ENCODE measurements around the gene UFD1.

Gene UFD1

GRCh38 chr22:19464546-19464945, 14.4 kb downstream of the UFD1 start:
- no peak for TF ChIP-seq POLR2A (IDR thresholded peaks at IDR 0.05; ENCODE audit: low read depth, low read length)
- FAIRE-seq (no peak), DNase-seq (ENCODE audit: insufficient read length, low spot score) (no peak)

GRCh38 chr22:19463491-19464469, 15.2 kb downstream of the UFD1 start:
- TF ChIP-seq POLR2A (IDR thresholded peaks at IDR 0.05; ENCODE audit: low read depth, low read length): no peak
- DNase-seq (ENCODE audit: insufficient read length, low spot score) (no peak), FAIRE-seq (no peak)

- DNase-seq (ENCODE audit: insufficient read length, low spot score) (no peak), FAIRE-seq (no peak)
- TF ChIP-seq POLR2A (IDR thresholded peaks at IDR 0.05; ENCODE audit: low read depth, low read length): no peak
Observed at GRCh38 chr22:19463008-19463407, 16.0 kb downstream of the UFD1 start.

- FAIRE-seq (no peak), DNase-seq (ENCODE audit: insufficient read length, low spot score) (no peak)
- TF ChIP-seq POLR2A (IDR thresholded peaks at IDR 0.05; ENCODE audit: low read depth, low read length): no peak
Observed at GRCh38 chr22:19461506-19461905, 17.5 kb downstream of the UFD1 start.

- DNase-seq (ENCODE audit: insufficient read length, low spot score) (no peak), FAIRE-seq (no peak)
- TF ChIP-seq POLR2A (IDR thresholded peaks at IDR 0.05; ENCODE audit: low read depth, low read length): no peak
Observed at GRCh38 chr22:19460036-19460435, 19.0 kb downstream of the UFD1 start.

GRCh38 chr22:19457828-19458428, 21.1 kb downstream of the UFD1 start:
- TF ChIP-seq POLR2A (IDR thresholded peaks at IDR 0.05; ENCODE audit: low read depth, low read length): no peak
- no peak for DNase-seq (ENCODE audit: insufficient read length, low spot score)
- FAIRE-seq: no peak

GRCh38 chr22:19456541-19456940, 22.5 kb downstream of the UFD1 start:
- FAIRE-seq (no peak), DNase-seq (ENCODE audit: insufficient read length, low spot score) (no peak)
- no peak for TF ChIP-seq POLR2A (IDR thresholded peaks at IDR 0.05; ENCODE audit: low read depth, low read length)

- no peak for TF ChIP-seq POLR2A (IDR thresholded peaks at IDR 0.05; ENCODE audit: low read depth, low read length)
- DNase-seq (ENCODE audit: insufficient read length, low spot score) (no peak), FAIRE-seq (no peak)
Observed at GRCh38 chr22:19455585-19456370, 23.2 kb downstream of the UFD1 start.

- TF ChIP-seq POLR2A (IDR thresholded peaks at IDR 0.05; ENCODE audit: low read depth, low read length): no peak
- DNase-seq (ENCODE audit: insufficient read length, low spot score) (no peak), FAIRE-seq (no peak)
Observed at GRCh38 chr22:19455033-19455432, 24.0 kb downstream of the UFD1 start.

- FAIRE-seq: no peak
- no peak for TF ChIP-seq POLR2A (IDR thresholded peaks at IDR 0.05; ENCODE audit: low read depth, low read length)
- no peak for DNase-seq (ENCODE audit: insufficient read length, low spot score)
Observed at GRCh38 chr22:19454156-19454555, 24.8 kb downstream of the UFD1 start.

GRCh38 chr22:19453718-19454117, 25.3 kb downstream of the UFD1 start:
- DNase-seq (ENCODE audit: insufficient read length, low spot score): no peak
- no peak for FAIRE-seq
- no peak for TF ChIP-seq POLR2A (IDR thresholded peaks at IDR 0.05; ENCODE audit: low read depth, low read length)

GRCh38 chr22:19451570-19451969, 27.4 kb downstream of the UFD1 start:
- no peak for FAIRE-seq
- no peak for TF ChIP-seq POLR2A (IDR thresholded peaks at IDR 0.05; ENCODE audit: low read depth, low read length)
- no peak for DNase-seq (ENCODE audit: insufficient read length, low spot score)

- FAIRE-seq (no peak), DNase-seq (ENCODE audit: insufficient read length, low spot score) (no peak)
- no peak for TF ChIP-seq POLR2A (IDR thresholded peaks at IDR 0.05; ENCODE audit: low read depth, low read length)
Observed at GRCh38 chr22:19450363-19451175, 28.4 kb downstream of the UFD1 start.

Data from H54 (cell line).